ENCODE results near the gene CLK2.
"Not testable (repeated sequence)": the region's sequence is repeated elsewhere in the genome, so short reads cannot be mapped to it uniquely, and the experiment has no call there.

Gene CLK2

GRCh38 chr1:155261852-155262673 is 11.2 kb downstream of the CLK2 start, which contains the start of gene SCAMP3:
Gene SCAMP3 (minus strand): TSS chr1:155262360. CDS start chr1:155262151, 209 bp downstream.
- peak; percentile 92 for DNase-seq

DNA sequence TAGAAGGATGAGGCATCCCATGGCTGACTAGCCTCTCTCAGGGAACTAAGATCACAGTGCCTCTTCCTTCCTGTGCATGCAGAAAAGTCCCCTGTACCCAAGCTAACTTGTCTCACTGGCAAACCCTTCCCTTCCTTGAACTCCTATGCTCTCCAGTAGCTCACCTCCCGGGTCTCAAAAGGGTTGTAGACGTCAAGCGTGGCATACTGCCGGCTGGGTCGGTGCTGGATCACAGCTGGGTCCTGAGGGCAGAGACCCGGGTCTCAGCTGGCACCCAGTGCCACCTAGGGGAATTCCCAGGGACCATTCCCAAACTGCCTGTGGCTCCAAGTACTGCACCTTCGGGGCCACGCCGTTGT is 11.8 kb downstream of the CLK2 start:
- no peak for DNase-seq

DNA sequence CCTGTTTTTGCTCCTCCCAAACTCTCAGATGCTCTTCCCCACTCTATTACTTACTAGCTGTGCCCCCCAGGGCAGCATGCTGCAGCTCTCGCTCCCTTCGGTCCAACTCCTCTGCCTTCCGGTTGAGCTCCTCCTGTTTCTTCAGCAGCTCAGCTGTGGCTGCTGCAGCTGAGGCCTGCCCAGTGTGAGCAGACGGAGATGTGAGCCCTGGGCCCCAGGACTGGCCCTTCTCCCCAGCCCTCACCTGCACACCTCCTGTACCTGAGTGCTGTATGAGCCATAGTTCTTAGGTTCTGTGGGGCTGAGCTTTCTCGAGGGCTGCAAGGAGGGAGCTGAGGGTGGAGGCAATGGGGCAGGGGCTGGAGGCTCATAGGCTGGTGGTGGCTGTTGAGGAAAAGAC is 13.0 kb downstream of the CLK2 start:
- no peak for DNase-seq

DNA sequence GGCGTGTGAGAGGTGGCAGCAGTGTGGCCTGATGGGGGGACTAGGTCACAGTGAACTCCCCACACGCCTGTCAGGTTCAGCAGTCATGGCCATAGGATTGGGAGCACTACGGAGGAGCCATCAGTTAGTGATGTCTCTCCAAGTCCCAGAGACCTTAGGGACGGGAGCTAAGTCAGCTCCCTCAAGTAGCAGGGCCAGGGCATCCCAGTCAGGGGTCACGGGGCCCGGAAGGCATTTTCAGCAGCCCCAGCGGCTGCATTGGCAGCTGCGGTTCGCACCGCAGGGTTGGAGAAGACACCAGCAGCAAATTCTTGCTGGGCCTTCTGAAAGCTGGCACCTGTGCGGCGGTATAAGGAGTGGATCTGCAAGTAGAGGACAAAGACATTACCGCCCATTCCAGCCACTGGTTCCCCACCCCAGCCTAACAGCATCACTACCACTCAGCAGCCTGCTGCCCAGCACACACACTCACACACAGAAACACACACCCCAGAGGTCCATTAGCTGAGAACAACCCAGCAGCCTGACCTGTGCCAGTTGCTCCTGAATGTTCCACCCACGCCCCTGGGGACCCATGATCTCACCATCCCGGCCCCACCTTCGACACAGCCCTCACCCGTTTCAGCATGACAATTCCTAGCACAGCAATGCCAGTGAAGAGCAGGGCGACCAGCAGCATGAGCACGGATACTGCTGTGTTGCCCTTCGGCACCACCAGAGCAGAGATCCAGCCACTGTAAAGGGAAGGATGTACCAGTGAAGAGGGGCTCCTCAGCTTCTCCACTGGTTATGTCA is 17.0 kb downstream of the CLK2 start:
- no peak for DNase-seq

- peak; percentile 88 for DNase-seq
Measured at GRCh38 chr1:155255243-155256007, 17.9 kb downstream of the CLK2 start, which contains the start of gene ENTREP3. Gene ENTREP3 (minus strand): TSS chr1:155255483. CDS start chr1:155254877, 606 bp downstream.

DNA sequence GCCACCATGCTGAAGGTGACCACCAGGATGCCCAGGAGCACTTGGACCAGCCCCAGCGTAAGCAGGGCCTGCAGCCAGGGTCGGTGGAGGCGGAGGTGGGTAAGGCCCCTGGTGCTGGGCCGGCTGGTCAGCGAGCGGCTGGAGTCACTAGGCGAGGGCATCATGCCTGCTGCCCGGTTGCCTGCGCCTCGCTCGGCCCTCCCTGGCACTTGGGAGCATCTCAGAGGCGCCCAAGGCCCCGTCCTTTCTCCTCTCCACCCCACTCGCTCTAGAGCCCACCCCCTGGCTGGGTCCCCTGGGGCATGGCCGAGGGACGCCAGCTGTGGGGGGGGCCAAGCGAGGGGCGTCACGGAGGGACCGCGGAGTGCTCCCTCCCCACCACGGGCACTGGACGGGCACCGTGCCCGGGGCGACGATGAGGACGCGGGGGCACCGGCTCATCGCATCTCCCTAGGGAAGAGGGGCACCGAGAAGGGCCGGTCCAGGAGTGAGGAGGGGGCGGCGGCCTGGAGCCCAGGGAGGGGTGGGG is 18.5 kb downstream of the CLK2 start:
- no peak for DNase-seq

- DNase-seq: no peak
Measured at GRCh38 chr1:155254228-155254713, 19.0 kb downstream of the CLK2 start.

- no peak for DNase-seq
Measured at GRCh38 chr1:155253797-155254196, 19.5 kb downstream of the CLK2 start.

DNA sequence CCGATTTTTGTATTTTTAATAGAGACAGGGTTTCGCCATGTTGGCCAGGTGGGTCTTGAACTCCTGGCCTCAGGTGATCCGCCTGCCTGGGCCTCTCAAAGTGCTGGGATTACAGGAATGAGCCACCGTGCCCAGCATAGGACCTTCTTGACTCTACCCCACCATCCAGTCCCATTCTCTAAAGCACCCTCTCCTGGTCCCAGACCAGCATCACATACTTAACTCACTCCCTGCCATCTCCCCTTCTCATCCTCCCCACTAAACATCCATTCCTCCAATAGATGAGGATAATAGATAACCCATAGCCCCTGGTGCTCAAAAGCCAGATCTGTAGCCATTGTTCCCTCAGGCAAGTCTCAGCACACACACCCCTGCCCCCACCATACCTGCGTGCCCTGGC is 20.1 kb downstream of the CLK2 start:
- DNase-seq: no peak

- DNase-seq: no peak
Measured at GRCh38 chr1:155251566-155251965, 21.7 kb downstream of the CLK2 start.

GRCh38 chr1:155250633-155251449 is 22.5 kb downstream of the CLK2 start:
- DNase-seq: peak; percentile 99

DNA sequence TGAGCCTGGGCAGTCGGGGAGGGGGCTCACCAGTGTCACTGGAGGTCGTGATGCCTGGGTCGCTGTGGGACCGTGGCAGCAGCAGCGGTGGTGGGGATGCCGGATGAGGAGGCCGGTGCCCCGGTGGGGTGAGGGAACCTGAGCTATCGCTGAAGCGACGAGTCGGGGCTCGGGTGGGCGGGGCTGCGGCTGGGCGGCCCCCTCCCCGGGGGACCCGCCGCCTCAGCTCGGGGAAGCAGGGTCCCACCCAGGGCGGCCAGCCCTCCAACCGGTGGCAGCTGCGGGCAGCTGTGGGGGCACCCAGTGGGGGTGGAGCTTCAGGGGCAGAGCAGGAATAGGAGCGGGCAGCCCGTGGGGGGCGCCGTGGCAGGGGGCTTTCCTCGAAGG is 23.1 kb downstream of the CLK2 start:
- DNase-seq: no peak

GRCh38 chr1:155247667-155248553 is 25.4 kb downstream of the CLK2 start:
- no peak for DNase-seq

GRCh38 chr1:155246796-155247195 is 26.5 kb downstream of the CLK2 start:
- DNase-seq: not testable (repeated sequence)

DNA sequence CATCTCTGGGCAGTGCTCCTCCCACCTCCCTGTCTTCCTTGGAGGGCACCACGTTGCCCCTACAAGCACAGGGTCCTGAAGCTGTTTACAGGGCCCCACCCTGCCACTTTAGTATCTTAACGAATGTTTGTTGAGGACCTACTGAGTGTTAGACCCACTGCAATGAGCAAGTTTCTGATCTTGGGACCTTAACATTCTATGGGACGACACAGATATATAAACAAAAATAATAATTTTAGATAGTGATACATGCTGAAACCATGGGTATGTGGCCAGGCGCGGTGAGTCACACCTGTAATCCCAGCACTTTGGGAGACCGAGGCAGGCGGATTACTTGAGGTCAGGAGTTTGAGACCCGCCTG is 28.2 kb downstream of the CLK2 start:
- DNase-seq: no peak

DNA sequence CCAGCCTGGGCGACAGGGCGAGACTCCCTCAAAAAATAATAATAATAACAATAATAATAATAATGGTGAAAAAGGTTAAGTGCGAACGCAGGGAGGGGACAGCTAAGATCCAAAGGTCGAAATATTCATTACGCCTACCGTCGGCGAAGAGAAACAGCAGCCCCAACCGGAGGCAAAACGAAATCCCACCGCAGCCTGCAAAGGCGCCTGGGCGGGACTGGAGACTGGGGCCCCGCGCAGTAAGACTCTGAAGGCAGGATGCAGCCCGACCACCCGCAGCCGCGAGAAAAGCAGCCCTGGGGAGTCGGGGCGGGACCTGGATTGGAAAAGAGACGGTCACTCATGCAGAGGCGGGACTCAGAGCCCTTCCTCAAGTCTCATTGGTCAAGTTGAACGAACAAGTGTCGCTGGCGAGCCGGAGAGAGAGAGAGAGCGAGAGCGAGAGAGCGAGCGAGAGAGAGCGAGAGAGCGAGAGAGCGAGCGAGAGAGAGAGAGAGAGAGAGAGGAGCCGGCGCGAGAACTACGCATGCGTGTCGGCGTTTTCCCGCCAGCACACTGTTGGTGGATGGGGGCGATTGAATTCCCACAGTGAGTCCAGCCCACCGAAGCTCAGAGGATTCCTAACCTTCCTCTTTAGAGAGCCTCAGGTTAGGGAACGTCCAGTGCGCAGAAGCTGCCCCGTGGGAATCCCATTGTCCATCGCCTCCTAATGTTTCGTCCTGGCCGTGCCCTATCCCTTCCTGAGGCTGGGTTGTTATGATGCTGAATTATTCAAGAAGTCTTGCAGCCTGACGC is 28.7 kb downstream of the CLK2 start:
- DNase-seq: peak; percentile 97

DNA sequence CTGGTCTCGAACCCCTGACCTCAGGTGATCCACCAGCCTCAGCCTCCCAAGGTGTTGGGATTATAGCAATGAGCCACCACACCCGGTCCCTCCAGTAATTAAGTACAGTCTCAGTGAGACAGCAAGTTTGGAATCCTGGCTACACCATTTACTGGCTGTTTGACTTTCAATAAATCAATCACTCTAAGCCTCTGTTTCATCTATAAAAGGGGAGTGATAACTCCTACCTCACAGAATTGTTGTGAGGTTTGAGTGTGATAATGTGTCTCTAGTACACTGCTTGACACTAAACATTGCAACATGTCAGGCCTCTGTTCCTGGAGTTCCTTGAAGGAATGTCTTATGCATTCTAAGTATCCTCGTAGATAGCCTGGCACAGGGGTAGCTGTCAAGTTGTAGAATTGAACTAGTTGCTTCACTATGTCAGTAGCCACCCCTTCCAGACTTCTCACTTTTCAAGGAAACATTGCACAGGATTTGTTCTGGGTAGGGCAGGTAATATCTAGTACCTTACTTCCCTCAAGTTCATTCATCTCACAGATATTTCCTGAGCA is 30.4 kb downstream of the CLK2 start:
- DNase-seq: no peak

DNA sequence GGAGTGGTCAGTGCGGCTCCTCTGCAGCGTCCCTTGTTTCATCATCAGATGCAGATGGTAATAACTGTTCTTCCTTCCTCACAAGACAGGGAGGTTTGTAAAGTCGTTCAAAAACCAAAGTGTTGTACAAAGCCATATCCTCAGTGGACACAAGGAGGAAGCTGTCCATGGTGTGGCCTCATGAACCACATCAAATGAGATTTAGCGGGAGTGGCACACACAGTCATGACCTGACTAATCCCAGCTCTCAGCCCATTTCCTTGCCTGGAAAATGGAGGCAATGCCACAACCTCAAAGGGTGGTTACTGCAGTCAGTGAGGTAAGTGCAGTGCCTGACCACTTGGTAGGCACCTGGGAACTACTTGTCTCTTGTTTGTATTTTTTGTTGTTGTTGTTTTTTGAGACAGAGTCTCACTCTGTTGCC is 31.5 kb downstream of the CLK2 start:
- DNase-seq: no peak

GRCh38 chr1:155241069-155241679 is 32.1 kb downstream of the CLK2 start:
- peak; percentile 75 for DNase-seq
